ENCODE results near the gene SCFD2. TPM values are rescaled to one million over a fixed set of nuclear protein-coding genes. Genes with fewer than 3 reads are reported as not detected.

SCFD2 gene
- total RNA-seq, 1 donor from 2014 or later = 16.2 TPM

GRCh38 chr4:53136954-53137353, 228.9 kb downstream of the SCFD2 start:
- H3K36me3 ChIP-seq (ENCODE audit: control insufficient read depth in 3 of 3, insufficient read depth in 3 of 3, low read length in 3 of 3) = no peaks in the 10 kb centered on the region
- no peak overlapping the region for H3K9ac ChIP-seq (ENCODE audit: low read depth in 1 of 3, low read length in 3 of 3)
- H3K27ac ChIP-seq (ENCODE audit: low read depth, low read length) = no peak overlapping the region
- no peaks in the 10 kb centered on the region for H3K27me3 ChIP-seq (ENCODE audit: control insufficient read depth in 3 of 3, insufficient read depth in 3 of 3, low read length in 3 of 3)
- no peaks in the 10 kb centered on the region for H3K4me1 ChIP-seq (ENCODE audit: control insufficient read depth in 3 of 3, insufficient read depth in 3 of 3, low read length in 3 of 3)
- H3K4me3 ChIP-seq (ENCODE audit: low read length in 3 of 3) = no peak overlapping the region
- no peaks in the 10 kb centered on the region for H3K9me3 ChIP-seq (ENCODE audit: control insufficient read depth in 3 of 3, low read length in 3 of 3)

GRCh38 chr4:53132132-53132891, 233.5 kb downstream of the SCFD2 start:
- Histone ChIP-seq H3K36me3 (ENCODE audit: control insufficient read depth in 3 of 3, insufficient read depth in 3 of 3, low read length in 3 of 3) (no peaks in the 10 kb centered on the region), H3K4me1 (ENCODE audit: control insufficient read depth in 3 of 3, insufficient read depth in 3 of 3, low read length in 3 of 3) (peaks cover 0 to 11% (median 11%) of the 10 kb centered on the region in 3 donors), H3K27me3 (ENCODE audit: control insufficient read depth in 3 of 3, insufficient read depth in 3 of 3, low read length in 3 of 3) (no peaks in the 10 kb centered on the region), H3K9me3 (ENCODE audit: control insufficient read depth in 3 of 3, low read length in 3 of 3) (no peaks in the 10 kb centered on the region), H3K27ac (ENCODE audit: low read depth, low read length) (no peak overlapping the region), H3K4me3 (ENCODE audit: low read length in 3 of 3) (no peak overlapping the region), H3K9ac (ENCODE audit: low read depth in 1 of 3, low read length in 3 of 3) (no peak overlapping the region)

DNA sequence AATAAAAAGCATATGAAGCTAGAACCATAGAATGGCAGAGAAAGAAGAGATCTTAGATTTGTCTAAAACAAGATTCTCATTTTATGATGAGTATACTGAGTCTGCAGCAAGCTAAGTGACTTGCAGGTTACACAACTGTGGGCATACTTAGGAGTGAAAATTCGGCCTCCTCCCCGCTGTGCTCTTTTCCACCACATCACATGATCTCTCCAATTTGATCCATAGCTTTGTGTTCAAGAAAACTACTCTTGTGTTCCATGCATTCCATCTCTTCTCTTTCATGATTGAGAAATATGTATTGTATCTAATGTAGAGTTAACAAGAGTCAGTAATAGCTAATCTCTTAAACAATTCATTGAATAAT, 234.3 kb downstream of the SCFD2 start:
- no peak overlapping the region for H3K27ac ChIP-seq (ENCODE audit: low read depth, low read length)
- H3K9me3 ChIP-seq (ENCODE audit: control insufficient read depth in 3 of 3, low read length in 3 of 3) = no peaks in the 10 kb centered on the region
- no peaks in the 10 kb centered on the region for H3K27me3 ChIP-seq (ENCODE audit: control insufficient read depth in 3 of 3, insufficient read depth in 3 of 3, low read length in 3 of 3)
- H3K36me3 ChIP-seq (ENCODE audit: control insufficient read depth in 3 of 3, insufficient read depth in 3 of 3, low read length in 3 of 3) = no peaks in the 10 kb centered on the region
- H3K4me3 ChIP-seq (ENCODE audit: low read length in 3 of 3) = no peak overlapping the region
- no peak overlapping the region for H3K9ac ChIP-seq (ENCODE audit: low read depth in 1 of 3, low read length in 3 of 3)
- peaks cover 0 to 11% (median 11%) of the 10 kb centered on the region in 3 donors for H3K4me1 ChIP-seq (ENCODE audit: control insufficient read depth in 3 of 3, insufficient read depth in 3 of 3, low read length in 3 of 3)

- H3K27ac ChIP-seq (ENCODE audit: low read depth, low read length) = no peak overlapping the region
Observed at GRCh38 chr4:53130896-53131561, 234.8 kb downstream of the SCFD2 start.

DNA sequence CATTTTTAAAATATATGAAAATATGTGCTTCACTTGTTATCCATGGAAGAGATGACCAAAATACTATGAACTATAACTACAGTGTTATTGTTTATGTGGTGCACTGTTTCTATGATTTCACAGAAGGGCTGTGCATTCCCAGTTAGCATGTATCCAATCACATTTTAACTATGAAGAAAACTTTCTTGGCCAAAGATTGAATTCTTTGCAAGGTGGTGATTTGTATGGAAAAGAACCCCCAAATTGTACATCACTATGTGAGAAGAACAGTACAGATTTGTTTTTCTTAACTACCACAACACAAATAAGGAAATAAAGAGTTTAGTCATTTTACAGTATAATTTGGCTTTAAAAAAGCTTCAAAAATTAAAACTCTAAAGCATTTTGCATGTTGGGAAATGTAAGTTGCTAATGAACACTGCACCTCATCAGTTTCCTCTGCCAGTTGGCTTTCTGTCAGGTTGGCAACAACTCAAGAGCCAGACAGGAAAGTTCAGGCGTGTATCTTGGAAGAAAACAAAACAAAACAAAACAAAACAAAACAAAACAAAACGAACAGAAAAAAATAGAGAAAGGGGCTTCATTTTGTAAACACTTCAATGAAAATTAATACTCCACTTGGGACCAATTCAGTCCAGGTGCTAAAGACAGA, 237.0 kb downstream of the SCFD2 start:
- no peaks in the 10 kb centered on the region for H3K36me3 ChIP-seq (ENCODE audit: control insufficient read depth in 3 of 3, insufficient read depth in 3 of 3, low read length in 3 of 3)
- no peaks in the 10 kb centered on the region for H3K27me3 ChIP-seq (ENCODE audit: control insufficient read depth in 3 of 3, insufficient read depth in 3 of 3, low read length in 3 of 3)
- H3K9me3 ChIP-seq (ENCODE audit: control insufficient read depth in 3 of 3, low read length in 3 of 3) = no peaks in the 10 kb centered on the region
- H3K4me3 ChIP-seq (ENCODE audit: low read length in 3 of 3) = no peak overlapping the region
- no peak overlapping the region for H3K9ac ChIP-seq (ENCODE audit: low read depth in 1 of 3, low read length in 3 of 3)
- H3K27ac ChIP-seq (ENCODE audit: low read depth, low read length) = peak overlapping the region; percentile 3
- H3K4me1 ChIP-seq (ENCODE audit: control insufficient read depth in 3 of 3, insufficient read depth in 3 of 3, low read length in 3 of 3) = peaks cover 0 to 11% (median 11%) of the 10 kb centered on the region in 3 donors

More at GRCh38 chr4:53130896-53131561, 234.8 kb downstream of the SCFD2 start:
- Histone ChIP-seq H3K9me3 (ENCODE audit: control insufficient read depth in 3 of 3, low read length in 3 of 3) (no peaks in the 10 kb centered on the region), H3K4me3 (ENCODE audit: low read length in 3 of 3) (no peak overlapping the region), H3K9ac (ENCODE audit: low read depth in 1 of 3, low read length in 3 of 3) (no peak overlapping the region), H3K4me1 (ENCODE audit: control insufficient read depth in 3 of 3, insufficient read depth in 3 of 3, low read length in 3 of 3) (peaks cover 0 to 11% (median 11%) of the 10 kb centered on the region in 3 donors), H3K27me3 (ENCODE audit: control insufficient read depth in 3 of 3, insufficient read depth in 3 of 3, low read length in 3 of 3) (no peaks in the 10 kb centered on the region), H3K36me3 (ENCODE audit: control insufficient read depth in 3 of 3, insufficient read depth in 3 of 3, low read length in 3 of 3) (no peaks in the 10 kb centered on the region)

- no peaks in the 10 kb centered on the region for H3K36me3 ChIP-seq (ENCODE audit: control insufficient read depth in 3 of 3, insufficient read depth in 3 of 3, low read length in 3 of 3)
- no peaks in the 10 kb centered on the region for H3K27me3 ChIP-seq (ENCODE audit: control insufficient read depth in 3 of 3, insufficient read depth in 3 of 3, low read length in 3 of 3)
- no peak overlapping the region for H3K27ac ChIP-seq (ENCODE audit: low read depth, low read length)
- H3K9ac ChIP-seq (ENCODE audit: low read depth in 1 of 3, low read length in 3 of 3) = no peak overlapping the region
- H3K4me1 ChIP-seq (ENCODE audit: control insufficient read depth in 3 of 3, insufficient read depth in 3 of 3, low read length in 3 of 3) = peaks cover 0 to 11% (median 11%) of the 10 kb centered on the region in 3 donors
- no peaks in the 10 kb centered on the region for H3K9me3 ChIP-seq (ENCODE audit: control insufficient read depth in 3 of 3, low read length in 3 of 3)
- H3K4me3 ChIP-seq (ENCODE audit: low read length in 3 of 3) = no peak overlapping the region
Observed at GRCh38 chr4:53128231-53128630, 237.6 kb downstream of the SCFD2 start.

DNA sequence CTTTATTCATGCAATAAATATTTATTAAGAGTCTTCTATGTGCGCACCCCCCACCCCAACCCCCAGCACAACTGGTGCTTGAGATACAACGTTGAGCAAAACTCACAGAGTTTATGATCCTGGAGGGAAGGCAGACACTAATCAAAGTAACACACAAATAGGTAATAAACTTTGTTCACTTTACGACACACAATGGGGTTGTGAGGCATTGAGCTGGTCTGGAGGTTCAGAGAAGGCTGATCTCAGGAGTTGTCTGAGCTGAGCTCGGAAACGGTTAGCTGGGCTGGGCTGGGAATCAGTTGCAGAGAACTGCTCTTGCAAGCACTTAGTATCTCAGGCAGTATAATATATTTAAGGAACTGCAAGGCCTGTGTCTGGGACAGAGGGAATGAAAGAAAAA, 238.5 kb downstream of the SCFD2 start:
- H3K4me1 ChIP-seq (ENCODE audit: control insufficient read depth in 3 of 3, insufficient read depth in 3 of 3, low read length in 3 of 3) = peaks cover 0 to 11% (median 11%) of the 10 kb centered on the region in 3 donors
- no peak overlapping the region for H3K9ac ChIP-seq (ENCODE audit: low read depth in 1 of 3, low read length in 3 of 3)
- no peak overlapping the region for H3K27ac ChIP-seq (ENCODE audit: low read depth, low read length)

GRCh38 chr4:53126099-53126498, 239.8 kb downstream of the SCFD2 start:
- Histone ChIP-seq H3K9ac (ENCODE audit: low read depth in 1 of 3, low read length in 3 of 3) (no peak overlapping the region), H3K27me3 (ENCODE audit: control insufficient read depth in 3 of 3, insufficient read depth in 3 of 3, low read length in 3 of 3) (no peaks in the 10 kb centered on the region), H3K27ac (ENCODE audit: low read depth, low read length) (no peak overlapping the region), H3K4me3 (ENCODE audit: low read length in 3 of 3) (no peak overlapping the region), H3K9me3 (ENCODE audit: control insufficient read depth in 3 of 3, low read length in 3 of 3) (no peaks in the 10 kb centered on the region), H3K36me3 (ENCODE audit: control insufficient read depth in 3 of 3, insufficient read depth in 3 of 3, low read length in 3 of 3) (no peaks in the 10 kb centered on the region), H3K4me1 (ENCODE audit: control insufficient read depth in 3 of 3, insufficient read depth in 3 of 3, low read length in 3 of 3) (peaks cover 0 to 14% (median 13%) of the 10 kb centered on the region in 3 donors)

More for the DNA sequence above, 238.5 kb downstream of the SCFD2 start:
- Histone ChIP-seq H3K36me3 (ENCODE audit: control insufficient read depth in 3 of 3, insufficient read depth in 3 of 3, low read length in 3 of 3) (no peaks in the 10 kb centered on the region), H3K27me3 (ENCODE audit: control insufficient read depth in 3 of 3, insufficient read depth in 3 of 3, low read length in 3 of 3) (no peaks in the 10 kb centered on the region), H3K4me3 (ENCODE audit: low read length in 3 of 3) (no peak overlapping the region), H3K9me3 (ENCODE audit: control insufficient read depth in 3 of 3, low read length in 3 of 3) (no peaks in the 10 kb centered on the region)

DNA sequence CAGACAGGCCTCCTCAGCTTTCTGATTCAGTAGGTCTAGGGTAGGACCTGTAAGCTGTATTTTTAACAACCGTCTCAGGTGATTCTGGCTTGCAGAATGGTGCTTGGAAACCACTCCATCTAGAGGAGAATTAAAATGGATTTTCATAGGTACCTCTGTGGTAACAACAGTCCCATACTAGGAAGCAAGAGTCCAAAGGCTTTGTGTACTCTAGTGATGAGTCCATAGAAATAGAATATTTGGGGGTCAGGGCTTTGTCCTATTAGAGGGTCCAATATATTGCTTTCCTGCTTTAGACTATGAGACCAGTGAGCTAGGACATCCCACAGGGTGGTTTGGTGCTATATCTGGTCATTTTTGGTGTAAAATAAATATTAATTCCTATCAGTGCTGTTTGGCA, 242.0 kb downstream of the SCFD2 start:
- Histone ChIP-seq H3K27me3 (ENCODE audit: control insufficient read depth in 3 of 3, insufficient read depth in 3 of 3, low read length in 3 of 3) (no peaks in the 10 kb centered on the region), H3K4me3 (ENCODE audit: low read length in 3 of 3) (no peak overlapping the region), H3K27ac (ENCODE audit: low read depth, low read length) (no peak overlapping the region), H3K9me3 (ENCODE audit: control insufficient read depth in 3 of 3, low read length in 3 of 3) (no peaks in the 10 kb centered on the region), H3K36me3 (ENCODE audit: control insufficient read depth in 3 of 3, insufficient read depth in 3 of 3, low read length in 3 of 3) (no peaks in the 10 kb centered on the region), H3K9ac (ENCODE audit: low read depth in 1 of 3, low read length in 3 of 3) (no peak overlapping the region), H3K4me1 (ENCODE audit: control insufficient read depth in 3 of 3, insufficient read depth in 3 of 3, low read length in 3 of 3) (peaks cover 3 to 11% (median 8%) of the 10 kb centered on the region in 3 donors)

DNA sequence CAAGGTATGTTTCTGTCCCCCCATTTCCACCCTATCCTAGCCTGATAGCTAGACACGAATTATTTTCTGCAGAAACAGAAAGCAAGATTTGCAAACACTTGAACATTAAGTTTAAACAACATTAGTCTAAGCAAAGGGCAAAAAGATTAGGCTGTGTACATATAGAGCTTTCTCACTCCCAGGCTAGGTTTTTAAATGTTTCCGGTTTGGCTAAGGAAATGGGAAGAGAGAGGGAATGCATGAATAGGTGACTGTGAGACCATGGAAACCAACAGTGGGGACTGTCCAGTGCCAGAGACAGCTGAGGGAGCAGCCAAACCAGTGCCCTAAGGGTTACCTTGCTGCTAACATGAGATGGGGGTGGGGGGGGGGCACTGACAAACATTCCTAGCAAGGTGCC, 242.7 kb downstream of the SCFD2 start:
- H3K4me3 ChIP-seq (ENCODE audit: low read length in 3 of 3) = no peak overlapping the region
- peaks cover 3 to 8% (median 8%) of the 10 kb centered on the region in 3 donors for H3K4me1 ChIP-seq (ENCODE audit: control insufficient read depth in 3 of 3, insufficient read depth in 3 of 3, low read length in 3 of 3)
- no peak overlapping the region for H3K9ac ChIP-seq (ENCODE audit: low read depth in 1 of 3, low read length in 3 of 3)
- no peaks in the 10 kb centered on the region for H3K36me3 ChIP-seq (ENCODE audit: control insufficient read depth in 3 of 3, insufficient read depth in 3 of 3, low read length in 3 of 3)
- H3K9me3 ChIP-seq (ENCODE audit: control insufficient read depth in 3 of 3, low read length in 3 of 3) = no peaks in the 10 kb centered on the region
- H3K27me3 ChIP-seq (ENCODE audit: control insufficient read depth in 3 of 3, insufficient read depth in 3 of 3, low read length in 3 of 3) = no peaks in the 10 kb centered on the region
- no peak overlapping the region for H3K27ac ChIP-seq (ENCODE audit: low read depth, low read length)
